ENCODE measurements around the gene OPHN1. TPM values are rescaled to one million over a fixed set of nuclear protein-coding genes. Genes with fewer than 3 reads are reported as not detected.

Gene OPHN1, protein sequence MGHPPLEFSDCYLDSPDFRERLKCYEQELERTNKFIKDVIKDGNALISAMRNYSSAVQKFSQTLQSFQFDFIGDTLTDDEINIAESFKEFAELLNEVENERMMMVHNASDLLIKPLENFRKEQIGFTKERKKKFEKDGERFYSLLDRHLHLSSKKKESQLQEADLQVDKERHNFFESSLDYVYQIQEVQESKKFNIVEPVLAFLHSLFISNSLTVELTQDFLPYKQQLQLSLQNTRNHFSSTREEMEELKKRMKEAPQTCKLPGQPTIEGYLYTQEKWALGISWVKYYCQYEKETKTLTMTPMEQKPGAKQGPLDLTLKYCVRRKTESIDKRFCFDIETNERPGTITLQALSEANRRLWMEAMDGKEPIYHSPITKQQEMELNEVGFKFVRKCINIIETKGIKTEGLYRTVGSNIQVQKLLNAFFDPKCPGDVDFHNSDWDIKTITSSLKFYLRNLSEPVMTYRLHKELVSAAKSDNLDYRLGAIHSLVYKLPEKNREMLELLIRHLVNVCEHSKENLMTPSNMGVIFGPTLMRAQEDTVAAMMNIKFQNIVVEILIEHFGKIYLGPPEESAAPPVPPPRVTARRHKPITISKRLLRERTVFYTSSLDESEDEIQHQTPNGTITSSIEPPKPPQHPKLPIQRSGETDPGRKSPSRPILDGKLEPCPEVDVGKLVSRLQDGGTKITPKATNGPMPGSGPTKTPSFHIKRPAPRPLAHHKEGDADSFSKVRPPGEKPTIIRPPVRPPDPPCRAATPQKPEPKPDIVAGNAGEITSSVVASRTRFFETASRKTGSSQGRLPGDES
- total RNA-seq (under 1 TPM in 1 of 2 experiments, not detected in 1; 0.05 TPM), polyA plus RNA-seq (not detected), total RNA-seq (0 to 0.43 (median 0.15) reads per million in 6 experiments)

- DNase-seq, result peak in 1 of 10 donors; percentile 1
- peak within 1 kb of the TSS in 2 of 10 donors; percentile 22 to 53 for H3K27ac Mint-ChIP-seq
- POLR2A ChIA-PET, result no interaction called here
These were observed at the start of gene OPHN1 for GRCh38 chrX:68433155-68433980. Gene OPHN1, minus strand, starts transcription at chrX:68433495. Its CDS starts 475 bp downstream, at chrX:68433020.

GRCh38 chrX:68480969-68481368, 47.7 kb upstream of the OPHN1 start:
- Mint-ChIP-seq H3K36me3 (no peaks in the 10 kb centered on the region), H3K9me3 (no peaks in the 10 kb centered on the region), H3K27me3 (peaks cover 0 to 4% (median 0%) of the 10 kb centered on the region in 5 donors), H3K27ac (no peak overlapping the region), H3K4me1 (no peaks in the 10 kb centered on the region), H3K4me3 (no peak overlapping the region)
- no peak for ATAC-seq
- DNase-seq, result no peak
- POLR2A ChIA-PET, result no interaction called here

More at GRCh38 chrX:68433155-68433980, at the start of gene OPHN1:
- peaks cover 0 to 3% (median 0%) of the 10 kb centered on the region in 9 donors for H3K9me3 Mint-ChIP-seq
- peaks cover 0 to 9% (median 0%) of the 10 kb centered on the region in 3 donors for H3K36me3 Mint-ChIP-seq
- ATAC-seq, result no peak
- H3K27me3 Mint-ChIP-seq, result peaks cover 14 to 60% (median 37%) of the 10 kb centered on the region in 5 donors
- H3K4me1 Mint-ChIP-seq, result peaks cover 6 to 19% (median 9%) of the 10 kb centered on the region in 4 donors
- H3K4me3 Mint-ChIP-seq, result peak within 1 kb of the TSS; percentile 62 to 90 (median 78)

DNA sequence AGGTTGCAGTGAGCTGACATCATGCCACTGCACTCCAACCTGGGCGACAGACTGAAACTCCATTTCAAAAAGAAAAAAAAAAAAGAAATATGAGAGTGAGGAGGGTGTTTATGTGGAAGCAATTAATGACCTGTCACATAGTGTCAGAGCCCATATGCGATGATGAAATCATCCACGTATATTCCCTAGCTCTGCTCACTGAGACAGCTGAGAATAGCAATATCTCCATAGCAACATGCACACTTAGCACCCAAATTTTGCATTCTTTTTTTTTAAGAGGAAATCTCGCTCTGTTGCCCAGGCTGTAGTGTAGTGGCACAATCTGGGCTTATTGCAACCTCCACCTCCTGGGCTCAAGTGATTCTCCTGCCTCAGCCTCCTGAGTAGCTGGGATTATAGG, 31.5 kb upstream of the OPHN1 start:
- Mint-ChIP-seq H3K36me3 (no peaks in the 10 kb centered on the region), H3K4me1 (peaks cover 0 to 4% (median 0%) of the 10 kb centered on the region in 4 donors)

GRCh38 chrX:68463880-68464279, 30.6 kb upstream of the OPHN1 start:
- no peak for DNase-seq
- POLR2A ChIA-PET, result no interaction called here
- Mint-ChIP-seq H3K36me3 (no peaks in the 10 kb centered on the region), H3K27ac (no peak overlapping the region), H3K4me1 (peaks cover 0 to 4% (median 0%) of the 10 kb centered on the region in 4 donors), H3K27me3 (no peaks in the 10 kb centered on the region), H3K9me3 (no peaks in the 10 kb centered on the region), H3K4me3 (no peak overlapping the region)
- ATAC-seq, result no peak

More for the DNA sequence above, 31.5 kb upstream of the OPHN1 start:
- Mint-ChIP-seq H3K27me3 (no peaks in the 10 kb centered on the region), H3K27ac (no peak overlapping the region), H3K4me3 (no peak overlapping the region), H3K9me3 (no peaks in the 10 kb centered on the region)
- POLR2A ChIA-PET, result no interaction called here
- no peak for ATAC-seq
- no peak for DNase-seq

DNA sequence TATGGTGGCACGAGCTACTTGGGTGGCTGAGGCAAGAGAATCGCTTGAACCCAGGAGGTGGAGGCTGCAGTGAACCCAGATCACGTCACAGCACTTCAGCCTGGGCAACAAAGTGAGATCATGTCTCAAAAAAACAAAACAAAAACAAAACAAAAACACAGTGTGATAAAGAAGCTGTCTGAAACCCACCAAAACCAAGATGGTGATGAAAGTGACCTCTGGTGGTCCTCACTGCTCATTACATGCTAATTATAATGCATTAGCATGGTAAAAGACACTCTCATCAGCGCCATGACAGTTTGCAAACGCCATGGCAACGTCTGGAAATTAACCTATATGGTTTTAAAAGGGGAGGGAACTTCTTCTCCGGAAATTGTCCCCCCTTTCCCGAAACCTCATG, 29.4 kb upstream of the OPHN1 start:
- POLR2A ChIA-PET, result no interaction called here
- H3K36me3 Mint-ChIP-seq, result no peaks in the 10 kb centered on the region
- ATAC-seq, result no peak
- no peak overlapping the region for H3K4me3 Mint-ChIP-seq
- no peaks in the 10 kb centered on the region for H3K27me3 Mint-ChIP-seq
- H3K27ac Mint-ChIP-seq, result no peak overlapping the region
- peak in 6 of 10 donors; percentile 1 to 32 (median 10) for DNase-seq
- H3K4me1 Mint-ChIP-seq, result peaks cover 0 to 4% (median 0%) of the 10 kb centered on the region in 4 donors
- no peaks in the 10 kb centered on the region for H3K9me3 Mint-ChIP-seq

DNA sequence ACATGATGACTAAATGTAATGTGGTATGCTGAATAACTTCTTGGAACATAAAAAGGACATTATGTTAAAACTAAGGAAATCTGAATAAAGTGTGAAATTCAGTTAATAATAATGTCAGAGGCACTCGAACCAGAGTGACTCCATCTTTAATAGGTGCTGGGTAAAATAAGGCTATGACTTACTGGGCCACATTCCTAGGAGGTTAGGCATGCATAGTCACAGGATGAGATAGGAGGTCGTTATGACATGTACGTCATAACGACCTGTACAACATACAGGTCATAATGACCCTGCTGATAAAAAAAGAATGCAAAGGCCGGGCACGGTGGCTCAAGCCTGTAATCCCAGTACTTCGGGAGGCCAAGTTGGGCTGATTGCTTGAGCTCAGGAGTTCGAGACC, 28.9 kb upstream of the OPHN1 start:
- no peak for DNase-seq
- Mint-ChIP-seq H3K9me3 (peaks cover 0 to under 1% (median 0%) of the 10 kb centered on the region in 9 donors), H3K4me3 (no peak overlapping the region), H3K36me3 (no peaks in the 10 kb centered on the region), H3K27me3 (no peaks in the 10 kb centered on the region), H3K27ac (no peak overlapping the region), H3K4me1 (peaks cover 0 to 4% (median 0%) of the 10 kb centered on the region in 4 donors)
- POLR2A ChIA-PET, result no interaction called here
- ATAC-seq, result no peak

DNA sequence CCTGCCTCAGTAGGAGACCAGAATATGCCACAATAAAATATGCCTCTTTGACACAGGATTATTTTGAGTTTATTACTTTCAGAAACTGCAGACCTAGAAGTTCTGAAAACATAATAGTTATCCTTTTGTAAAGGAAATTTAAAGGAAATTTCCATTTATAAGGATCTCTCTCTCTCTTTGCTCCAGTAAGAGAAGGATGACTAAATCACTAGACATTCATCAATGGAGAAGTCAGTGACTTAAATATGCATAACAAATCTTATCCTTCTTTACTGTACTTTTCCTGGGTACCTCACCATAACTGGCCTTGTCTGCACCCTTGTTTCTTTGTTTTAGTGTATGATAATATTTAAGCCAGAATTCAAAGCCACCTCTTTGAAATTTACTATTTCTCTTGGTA, 28.3 kb upstream of the OPHN1 start:
- DNase-seq (no peak), ATAC-seq (no peak)
- POLR2A ChIA-PET, result no interaction called here
- Mint-ChIP-seq H3K9me3 (peaks cover 0 to 3% (median 0%) of the 10 kb centered on the region in 9 donors), H3K27ac (no peak overlapping the region), H3K4me1 (peaks cover 0 to 4% (median 0%) of the 10 kb centered on the region in 4 donors), H3K36me3 (no peaks in the 10 kb centered on the region), H3K4me3 (no peak overlapping the region), H3K27me3 (no peaks in the 10 kb centered on the region)

GRCh38 chrX:68461093-68461492, 27.8 kb upstream of the OPHN1 start:
- peaks cover 0 to 3% (median 0%) of the 10 kb centered on the region in 9 donors for H3K9me3 Mint-ChIP-seq
- H3K4me3 Mint-ChIP-seq, result no peak overlapping the region
- no peak for ATAC-seq
- DNase-seq, result no peak
- no peaks in the 10 kb centered on the region for H3K27me3 Mint-ChIP-seq
- peaks cover 0 to 4% (median 0%) of the 10 kb centered on the region in 4 donors for H3K4me1 Mint-ChIP-seq
- no peak overlapping the region for H3K27ac Mint-ChIP-seq
- POLR2A ChIA-PET, result no interaction called here
- H3K36me3 Mint-ChIP-seq, result no peaks in the 10 kb centered on the region

DNA sequence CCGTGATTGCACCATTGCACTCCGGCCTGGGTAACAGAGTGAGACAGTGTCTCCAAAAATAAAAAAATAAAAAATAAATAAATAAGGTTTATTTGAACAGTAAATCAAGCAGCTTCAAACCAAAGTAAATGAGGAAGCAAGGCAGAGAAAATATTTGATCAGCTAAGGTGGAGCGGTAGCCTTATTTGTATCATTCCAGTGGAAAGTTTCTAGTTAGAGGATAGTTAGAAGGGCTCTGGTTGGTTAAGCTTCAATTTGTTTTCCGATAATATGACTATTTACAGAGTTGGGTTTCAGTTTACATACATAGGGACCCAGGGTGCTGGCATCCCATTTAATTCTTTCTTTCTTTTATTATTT, 21.8 kb upstream of the OPHN1 start:
- H3K9me3 Mint-ChIP-seq, result peaks cover 0 to 3% (median 0%) of the 10 kb centered on the region in 9 donors
- H3K27ac Mint-ChIP-seq, result no peak overlapping the region
- H3K27me3 Mint-ChIP-seq, result no peaks in the 10 kb centered on the region
- no peak for ATAC-seq
- no peak overlapping the region for H3K4me3 Mint-ChIP-seq
- no peaks in the 10 kb centered on the region for H3K36me3 Mint-ChIP-seq
- DNase-seq, result no peak
- H3K4me1 Mint-ChIP-seq, result no peaks in the 10 kb centered on the region
- POLR2A ChIA-PET, result no interaction called here

- no peaks in the 10 kb centered on the region for H3K4me1 Mint-ChIP-seq
- no peaks in the 10 kb centered on the region for H3K36me3 Mint-ChIP-seq
- peaks cover 0 to 3% (median 0%) of the 10 kb centered on the region in 9 donors for H3K9me3 Mint-ChIP-seq
- DNase-seq, result no peak
- H3K27me3 Mint-ChIP-seq, result no peaks in the 10 kb centered on the region
- no peak for ATAC-seq
- H3K27ac Mint-ChIP-seq, result no peak overlapping the region
- POLR2A ChIA-PET, result no interaction called here
- no peak overlapping the region for H3K4me3 Mint-ChIP-seq
These were observed 21.3 kb upstream of the OPHN1 start for GRCh38 chrX:68454476-68455150.

GRCh38 chrX:68451720-68452119, 18.4 kb upstream of the OPHN1 start:
- no peaks in the 10 kb centered on the region for H3K9me3 Mint-ChIP-seq
- no peak overlapping the region for H3K4me3 Mint-ChIP-seq
- peaks cover 0 to 3% (median 0%) of the 10 kb centered on the region in 5 donors for H3K27me3 Mint-ChIP-seq
- no peak for DNase-seq
- no peak for ATAC-seq
- no peaks in the 10 kb centered on the region for H3K36me3 Mint-ChIP-seq
- POLR2A ChIA-PET, result no interaction called here
- H3K27ac Mint-ChIP-seq, result no peak overlapping the region
- H3K4me1 Mint-ChIP-seq, result no peaks in the 10 kb centered on the region

Data from naive thymus-derived CD8-positive, alpha-beta T cell (primary cell).